GOT3 (cell line): ENCODE measurements around the gene CILP2.

Experiments used
- DNase-seq: peaks from one replicate; lab custom pipeline; 2025; ENCODE audit warnings: mixed read lengths; lab: John Stamatoyannopoulos, UW

Gene CILP2

GRCh38 chr19:19538061-19538784 lies at the start of gene CILP2:
Gene CILP2, plus strand, starts transcription at chr19:19538265. Its CDS starts 85 bp downstream, at chr19:19538350.
- no peak for DNase-seq

GRCh38 chr19:19488875-19489690 lies 49.0 kb upstream of the CILP2 start:
- peak; percentile 47 for DNase-seq

GRCh38 chr19:19489804-19490204 lies 48.3 kb upstream of the CILP2 start:
- DNase-seq = no peak

- peak; percentile 20 for DNase-seq
These were observed 47.7 kb upstream of the CILP2 start for GRCh38 chr19:19490214-19490968.

- no peak for DNase-seq
These were observed 46.6 kb upstream of the CILP2 start for GRCh38 chr19:19491321-19492025.

- DNase-seq = no peak
These were observed 45.9 kb upstream of the CILP2 start for GRCh38 chr19:19492026-19492610.

GRCh38 chr19:19493841-19494546 lies 44.1 kb upstream of the CILP2 start:
- no peak for DNase-seq

GRCh38 chr19:19495614-19496603 lies 42.2 kb upstream of the CILP2 start:
- no peak for DNase-seq

- DNase-seq = no peak
These were observed 39.6 kb upstream of the CILP2 start for GRCh38 chr19:19498255-19498991.

GRCh38 chr19:19499272-19499995 lies 38.6 kb upstream of the CILP2 start:
- DNase-seq = no peak

- no peak for DNase-seq
These were observed 37.0 kb upstream of the CILP2 start for GRCh38 chr19:19500975-19501644.

GRCh38 chr19:19501798-19502197 lies 36.3 kb upstream of the CILP2 start:
- DNase-seq = no peak

GRCh38 chr19:19502281-19502680 lies 35.8 kb upstream of the CILP2 start:
- no peak for DNase-seq

GRCh38 chr19:19502808-19503602 lies 35.1 kb upstream of the CILP2 start:
- DNase-seq = no peak

- DNase-seq = no peak
These were observed 33.1 kb upstream of the CILP2 start for GRCh38 chr19:19504754-19505668.
